Calu3 (cell line): ENCODE data around the gene HUNK. TPM values are rescaled to one million over a fixed set of nuclear protein-coding genes. Genes with fewer than 3 reads are reported as not detected.

ENCODE experiments used
- BruUV-seq: library from RNA; stranded (reverse); fragments of 400-500 nt; replicated peaks from 2 replicates; lab custom pipeline; 2021; lab: Mats Ljungman, UMichigan
- CTCF ChIA-PET: fragments of 300-600 bp; sonication (Branson Sonifier 250); formaldehyde crosslinking; loops from one replicate; lab custom pipeline; 2022; ENCODE audit warnings: antibody characterized with exemption; lab: Charles Lee
- DNase-seq: peaks from one replicate; pipeline ENCODE4 v3.0.0; 2022
- H3K27ac Mint-ChIP-seq: one replicate; pipeline ENCODE4 v1.8.0; 2022; ENCODE audit warnings: mixed read lengths; ENCODE audit not compliant: unreplicated experiment
- H3K27me3 Mint-ChIP-seq: one replicate; pipeline ENCODE4 v1.8.0; 2022; ENCODE audit warnings: mixed read lengths; ENCODE audit not compliant: unreplicated experiment
- H3K36me3 Mint-ChIP-seq: one replicate; pipeline ENCODE4 v1.8.0; 2022; ENCODE audit warnings: mild to moderate bottlenecking, moderate library complexity, mixed read lengths; ENCODE audit not compliant: insufficient read depth, unreplicated experiment
- H3K4me1 Mint-ChIP-seq: one replicate; pipeline ENCODE4 v1.8.0; 2022; ENCODE audit warnings: mild to moderate bottlenecking, low read depth, mixed read lengths; ENCODE audit not compliant: unreplicated experiment
- H3K4me3 Mint-ChIP-seq: one replicate; pipeline ENCODE4 v1.8.0; 2022; ENCODE audit warnings: mild to moderate bottlenecking, low read depth, moderate library complexity, mixed read lengths; ENCODE audit not compliant: unreplicated experiment
- H3K9me3 Mint-ChIP-seq: one replicate; pipeline ENCODE4 v1.8.0; 2022; ENCODE audit warnings: low read depth, mixed read lengths; ENCODE audit not compliant: unreplicated experiment
- intact Hi-C: fragments of 100-400 bp; cut with micrococcal nuclease; formaldehyde crosslinking; loops from one replicate; pipeline ENCODE4 v1.10.0; 2022; ENCODE audit not compliant: unreplicated experiment
- total RNA-seq: library from RNA; stranded (reverse); gene quantifications from 2 replicates; pipeline ENCODE4 v1.2.3, GENCODE V29; 2022
- TF ChIP-seq, protein P1 (sequence below): fragments of 200-600 bp; IDR thresholded peaks from one replicate; pipeline ENCODE4 v1.8.0; 2022; ENCODE audit warnings: antibody characterized with exemption; ENCODE audit not compliant: unreplicated experiment

Gene HUNK
- total RNA-seq, 1 experiment from 2014 or later = 2.3 TPM

GRCh38 chr21:31986035-31986856 lies 113.4 kb downstream of the HUNK start:
- TF ChIP-seq, protein P1, sequence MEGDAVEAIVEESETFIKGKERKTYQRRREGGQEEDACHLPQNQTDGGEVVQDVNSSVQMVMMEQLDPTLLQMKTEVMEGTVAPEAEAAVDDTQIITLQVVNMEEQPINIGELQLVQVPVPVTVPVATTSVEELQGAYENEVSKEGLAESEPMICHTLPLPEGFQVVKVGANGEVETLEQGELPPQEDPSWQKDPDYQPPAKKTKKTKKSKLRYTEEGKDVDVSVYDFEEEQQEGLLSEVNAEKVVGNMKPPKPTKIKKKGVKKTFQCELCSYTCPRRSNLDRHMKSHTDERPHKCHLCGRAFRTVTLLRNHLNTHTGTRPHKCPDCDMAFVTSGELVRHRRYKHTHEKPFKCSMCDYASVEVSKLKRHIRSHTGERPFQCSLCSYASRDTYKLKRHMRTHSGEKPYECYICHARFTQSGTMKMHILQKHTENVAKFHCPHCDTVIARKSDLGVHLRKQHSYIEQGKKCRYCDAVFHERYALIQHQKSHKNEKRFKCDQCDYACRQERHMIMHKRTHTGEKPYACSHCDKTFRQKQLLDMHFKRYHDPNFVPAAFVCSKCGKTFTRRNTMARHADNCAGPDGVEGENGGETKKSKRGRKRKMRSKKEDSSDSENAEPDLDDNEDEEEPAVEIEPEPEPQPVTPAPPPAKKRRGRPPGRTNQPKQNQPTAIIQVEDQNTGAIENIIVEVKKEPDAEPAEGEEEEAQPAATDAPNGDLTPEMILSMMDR = no peak
- Mint-ChIP-seq H3K27me3 (no peaks in the 10 kb centered on the region), H3K9me3 (no peaks in the 10 kb centered on the region), H3K36me3 (peaks cover 5% of the 10 kb centered on the region), H3K4me1 (no peaks in the 10 kb centered on the region), H3K4me3 (no peak overlapping the region), H3K27ac (no peak overlapping the region)
- no TSS peak for BruUV-seq
- intact Hi-C loops = no loop called here
- CTCF ChIA-PET = no interaction called here
- no peak for DNase-seq

- no peaks in the 10 kb centered on the region for H3K4me1 Mint-ChIP-seq
- CTCF ChIA-PET = no interaction called here
- peaks cover 5% of the 10 kb centered on the region for H3K36me3 Mint-ChIP-seq
- BruUV-seq = no TSS peak
- no peak overlapping the region for H3K27ac Mint-ChIP-seq
- H3K27me3 Mint-ChIP-seq = no peaks in the 10 kb centered on the region
- TF ChIP-seq, protein P1 = no peak
- no peaks in the 10 kb centered on the region for H3K9me3 Mint-ChIP-seq
- no peak overlapping the region for H3K4me3 Mint-ChIP-seq
- no peak for DNase-seq
- intact Hi-C loops = no loop called here
Observed at GRCh38 chr21:31987696-31988095, 114.9 kb downstream of the HUNK start.

- DNase-seq = no peak
- Mint-ChIP-seq H3K4me3 (no peak overlapping the region), H3K9me3 (no peaks in the 10 kb centered on the region), H3K27me3 (no peaks in the 10 kb centered on the region), H3K36me3 (peaks cover 5% of the 10 kb centered on the region), H3K27ac (no peak overlapping the region), H3K4me1 (no peaks in the 10 kb centered on the region)
- BruUV-seq = no TSS peak
- TF ChIP-seq, protein P1 = no peak
- CTCF ChIA-PET = no interaction called here
- intact Hi-C loops = no loop called here
Observed at GRCh38 chr21:31988492-31989290, 115.9 kb downstream of the HUNK start.

- no peak overlapping the region for H3K27ac Mint-ChIP-seq
- no peak for DNase-seq
- no peaks in the 10 kb centered on the region for H3K27me3 Mint-ChIP-seq
- no peaks in the 10 kb centered on the region for H3K4me1 Mint-ChIP-seq
- BruUV-seq = no TSS peak
- CTCF ChIA-PET = no interaction called here
- TF ChIP-seq, protein P1 = no peak
- no peaks in the 10 kb centered on the region for H3K9me3 Mint-ChIP-seq
- no peaks in the 10 kb centered on the region for H3K36me3 Mint-ChIP-seq
- no peak overlapping the region for H3K4me3 Mint-ChIP-seq
- intact Hi-C loops = no loop called here
Observed at GRCh38 chr21:31991356-31992331, 118.8 kb downstream of the HUNK start.
